HG02885 (cell line): Measurements from ENCODE around the gene SAMM50.

Experiments
- ATAC-seq: cut with Tn5 transposase; IDR thresholded peaks from one replicate; pipeline ENCODE4 v1.9.1; 2021; ENCODE audit warnings: mild to moderate bottlenecking; ENCODE audit not compliant: unreplicated experiment, poor library complexity

SAMM50 gene

GRCh38 chr22:43974028-43974545, 18.8 kb downstream of the SAMM50 start:
- no peak for ATAC-seq

- no peak for ATAC-seq
Measured at GRCh38 chr22:43975041-43975440, 19.8 kb downstream of the SAMM50 start.

- no peak for ATAC-seq
Measured at GRCh38 chr22:43976861-43977795, 21.9 kb downstream of the SAMM50 start.

- ATAC-seq, result no peak
Measured at GRCh38 chr22:43978558-43978957, 23.3 kb downstream of the SAMM50 start.

- ATAC-seq, result no peak
Measured at GRCh38 chr22:43980579-43980978, 25.3 kb downstream of the SAMM50 start.

- ATAC-seq, result no peak
Measured at GRCh38 chr22:43980996-43981395, 25.8 kb downstream of the SAMM50 start.

GRCh38 chr22:43983808-43984207, 28.6 kb downstream of the SAMM50 start:
- ATAC-seq, result no peak

- no peak for ATAC-seq
Measured at GRCh38 chr22:43985532-43985931, 30.3 kb downstream of the SAMM50 start.

- ATAC-seq, result no peak
Measured at GRCh38 chr22:43988116-43988820, 33.0 kb downstream of the SAMM50 start.

GRCh38 chr22:43988960-43989359, 33.7 kb downstream of the SAMM50 start:
- no peak for ATAC-seq

GRCh38 chr22:43990044-43990443, 34.8 kb downstream of the SAMM50 start:
- ATAC-seq, result no peak

- ATAC-seq, result no peak
Measured at GRCh38 chr22:43991316-43992020, 36.2 kb downstream of the SAMM50 start.

GRCh38 chr22:43992331-43992821, 37.1 kb downstream of the SAMM50 start:
- no peak for ATAC-seq

GRCh38 chr22:43993072-43993760, 38.0 kb downstream of the SAMM50 start:
- peak; percentile 47 for ATAC-seq

- ATAC-seq, result no peak
Measured at GRCh38 chr22:43994006-43994405, 38.8 kb downstream of the SAMM50 start.

GRCh38 chr22:43994416-43994815, 39.2 kb downstream of the SAMM50 start:
- ATAC-seq, result no peak

- no peak for ATAC-seq
Measured at GRCh38 chr22:43995057-43995685, 39.9 kb downstream of the SAMM50 start.

- ATAC-seq, result no peak
Measured at GRCh38 chr22:43995798-43996169, 40.5 kb downstream of the SAMM50 start.

- no peak for ATAC-seq
Measured at GRCh38 chr22:43996170-43996980, 41.1 kb downstream of the SAMM50 start.
